A549 (cell line): ENCODE data around the gene CARD14. TPM values are rescaled to one million over a fixed set of nuclear protein-coding genes. Genes with fewer than 3 reads are reported as not detected.

Experiments used
- ATAC-seq, 2 experiments: fragments of 200-7000 bp in 1 of 2; fragments of >200 bp in 1 of 2; cut with Nextera tagmentation in 1 of 2; cut with Tn5 transposase in 1 of 2; 3 replicates each; pipeline versions ENCODE4 v1.8.0 to v1.9.1; 2018 to 2020; ENCODE audit warnings: mild to moderate bottlenecking in 1 of 2, moderate library complexity in 1 of 2
- CTCF ChIA-PET: fragments of 300-600 bp; sonication (Branson Sonifier 250); formaldehyde crosslinking; extraction: SDS; loops from one replicate; lab custom pipeline; 2021; ENCODE audit warnings: antibody characterized with exemption, inconsistent platforms; lab: Yijun Ruan, JAX
- POLR2A ChIA-PET: fragments of 350-600 bp; formaldehyde crosslinking; extraction: SDS; loops from one replicate; lab custom pipeline; 2021; ENCODE audit warnings: antibody characterized with exemption, inconsistent platforms; lab: Yijun Ruan, JAX
- DNase-seq, 2 experiments: peaks; one replicate each; pipeline versions ENCODE4 v3.0.0 to v3.0.0-alpha.2; 2011 to 2016; ENCODE audit warnings: low read depth in 1 of 2, low spot score in 1 of 2
- FAIRE-seq: peaks from 2 replicates; lab custom pipeline; 2011; peaks lifted over from hg19 to GRCh38; lab: Jason Lieb, UNC
- H3K27ac ChIP-seq, 2 experiments: fragments of >200 bp; sonication (Bioruptor Twin); formaldehyde crosslinking; 3 replicates each; pipeline ENCODE4 v1.5.1; 2016 to 2017
- H3K4me1 ChIP-seq: fragments of >200 bp; sonication (Bioruptor Twin); formaldehyde crosslinking; 3 replicates; pipeline ENCODE4 v1.6.1; 2016
- H3K4me2 ChIP-seq: fragments of >200 bp; sonication (Bioruptor Twin); formaldehyde crosslinking; 3 replicates; pipeline ENCODE4 v1.6.1; 2016
- H3K4me3 ChIP-seq: fragments of >200 bp; sonication (Bioruptor Twin); formaldehyde crosslinking; 3 replicates; pipeline ENCODE4 v1.5.1; 2016
- H3K9me3 ChIP-seq: fragments of >200 bp; sonication (Bioruptor Twin); formaldehyde crosslinking; 3 replicates; pipeline ENCODE4 v1.6.1; 2016
- BCL3 ChIP-seq: fragments of >200 bp; sonication (Bioruptor Twin); formaldehyde crosslinking; IDR thresholded peaks from 3 replicates; pipeline ENCODE4 v1.6.1; 2016
- CBX2 ChIP-seq: fragments of 200-600 bp; sonication (generic); IDR thresholded peaks from 2 replicates; pipeline ENCODE4 v1.6.1; 2016; ENCODE audit warnings: low read depth, mild to moderate bottlenecking, borderline replicate concordance
- CHD2 ChIP-seq: fragments of 150-350 bp; IDR thresholded peaks from 2 replicates; pipeline ENCODE4 v1.6.1; 2014; ENCODE audit warnings: low read length; ENCODE audit not compliant: partially characterized antibody
- EHMT2 ChIP-seq: fragments of 200-600 bp; sonication (generic); IDR thresholded peaks from 2 replicates; pipeline ENCODE4 v1.6.1; 2016; ENCODE audit warnings: antibody characterized with exemption, low read depth, mild to moderate bottlenecking, moderate library complexity
- EP300 ChIP-seq, 2 experiments: fragments of >200 bp; sonication (Bioruptor Twin); formaldehyde crosslinking; IDR thresholded peaks; 2 replicates in 1 of 2; 3 replicates in 1 of 2; pipeline ENCODE4 v1.6.1; 2016 to 2017
- ESRRA ChIP-seq: fragments of 150-350 bp; IDR thresholded peaks from 2 replicates; pipeline ENCODE4 v1.6.1; 2014; ENCODE audit warnings: mild to moderate bottlenecking, low read length, borderline replicate concordance
- FOSB ChIP-seq: fragments of 250-450 bp; sonication (Bioruptor Pico); IDR thresholded peaks from 2 replicates; pipeline ENCODE4 v1.5.0; 2020; ENCODE audit warnings: mild to moderate bottlenecking, moderate library complexity
- GATA3 ChIP-seq: IDR thresholded peaks from 2 replicates; pipeline ENCODE4 v1.6.1; 2012; ENCODE audit warnings: borderline replicate concordance
- HEYL ChIP-seq: fragments of 250-450 bp; sonication (Bioruptor Pico); IDR thresholded peaks from 2 replicates; pipeline ENCODE4 v1.8.0; 2021; ENCODE audit warnings: mild to moderate bottlenecking, moderate library complexity
- HOXB13 ChIP-seq: fragments of 250-450 bp; sonication (Bioruptor Pico); IDR thresholded peaks from 2 replicates; pipeline ENCODE4 v1.5.0; 2020; ENCODE audit warnings: low read depth, mild to moderate bottlenecking, moderate library complexity
- JUNB ChIP-seq: fragments of >200 bp; sonication (Bioruptor Twin); formaldehyde crosslinking; IDR thresholded peaks from 2 replicates; pipeline ENCODE4 v1.6.1; 2016
- MAFK ChIP-seq: fragments of 450-650 bp; IDR thresholded peaks from 2 replicates; pipeline ENCODE4 v1.6.1; 2014; ENCODE audit not compliant: partially characterized antibody
- MAZ ChIP-seq: fragments of 150-350 bp; IDR thresholded peaks from 2 replicates; pipeline ENCODE4 v1.6.1; 2014; ENCODE audit warnings: antibody characterized with exemption, low read depth, low read length, borderline replicate concordance
- PHF8 ChIP-seq: fragments of 200-600 bp; sonication (generic); IDR thresholded peaks from 2 replicates; pipeline ENCODE4 v1.6.1; 2016; ENCODE audit warnings: low read depth, mild to moderate bottlenecking, antibody characterized with exemption, moderate library complexity, borderline replicate concordance
- POLR2A ChIP-seq: IDR thresholded peaks from 2 replicates; pipeline ENCODE4 v1.6.1; 2012; ENCODE audit warnings: mild to moderate bottlenecking, low read length
- POLR2AphosphoS2 ChIP-seq: conservative IDR thresholded peaks from 2 replicates; pipeline ENCODE4 v1.6.1; 2012; ENCODE audit warnings: low read length, improper control_type of control experiment, inconsistent platforms
- RAD21 ChIP-seq, 2 experiments: fragments of >200 bp in 1 of 2; sonication (Bioruptor Twin) in 1 of 2; formaldehyde crosslinking in 1 of 2; IDR thresholded peaks in 1 of 2; conservative IDR thresholded peaks in 1 of 2; 2 replicates in 1 of 2; 3 replicates in 1 of 2; pipeline ENCODE4 v1.6.1; 2012 to 2018; ENCODE audit warnings: inconsistent platforms in 1 of 2
- RARB ChIP-seq: fragments of 250-450 bp; sonication (Bioruptor Pico); IDR thresholded peaks from 2 replicates; pipeline ENCODE4 v1.8.0; 2021; ENCODE audit warnings: mild to moderate bottlenecking, moderate library complexity
- REST ChIP-seq: fragments of 200-600 bp; sonication (generic); IDR thresholded peaks from 2 replicates; pipeline ENCODE4 v1.6.1; 2016; ENCODE audit warnings: antibody characterized with exemption, mild to moderate bottlenecking, moderate library complexity
- RNF2 ChIP-seq: fragments of 200-600 bp; sonication (generic); IDR thresholded peaks from 2 replicates; pipeline ENCODE4 v1.6.1; 2016; ENCODE audit warnings: low read depth, mild to moderate bottlenecking, antibody characterized with exemption, moderate library complexity, borderline replicate concordance
- ZC3H11A ChIP-seq: fragments of 450-650 bp; IDR thresholded peaks from 2 replicates; pipeline ENCODE4 v1.6.1; 2014; ENCODE audit warnings: antibody characterized with exemption, mild to moderate bottlenecking
- ZSCAN20 ChIP-seq: fragments of 250-450 bp; sonication (Bioruptor Pico); IDR thresholded peaks from 2 replicates; pipeline ENCODE4 v1.8.0; 2022; ENCODE audit warnings: mild to moderate bottlenecking, moderate library complexity
- WGBS: methylation state at CpG from one replicate; pipeline ENCODE4 v1.1.6; 2017; ENCODE audit errors: missing lambda C conversion rate; 5-methylcytosine and 5-hydroxymethylcytosine counted together
- polyA plus RNA-seq, 4 experiments: library from polyadenylated mRNA; depleted of rRNA in 3 of 4; stranded (reverse); fragments of >200 nt; fragmentation: RNase III in 1 of 4; extraction: RNeasy Plus Mini Kit Qiagen cat#74134 plus additional on column Dnase treatment in 1 of 4; gene quantifications; 2 replicates in 3 of 4; 3 replicates in 1 of 4; pipeline ENCODE4 v1.2.3, GENCODE V29; 2011 to 2017

Gene CARD14
- polyA plus RNA-seq, 2 of the 4 experiments (the other 2 are of a cell fraction), result 0.17 to 0.18 TPM

- no peak for TF ChIP-seq GATA3
- TF ChIP-seq BCL3, result no peak
- no peak for TF ChIP-seq MAZ
- no peak for TF ChIP-seq RAD21 (conservative IDR thresholded peaks at IDR 0.05 in 1 of 2, IDR thresholded peaks at IDR 0.05 in 1 of 2)
- TF ChIP-seq MAFK, result peak; percentile 90
- Histone ChIP-seq H3K9me3 (no peaks in the 10 kb centered on the region), H3K4me2 (no peak overlapping the region), H3K27ac (no peak overlapping the region), H3K4me1 (peaks cover 19% of the 10 kb centered on the region), H3K4me3 (no peak overlapping the region)
- no peak for ATAC-seq
- ChIA-PET POLR2A (no interaction called here), CTCF (interaction anchor here (0.8 to 3.4 kb wide), 6 partner anchors 8 to 133 kb away, joined by 3 to 21 read pairs (median 6); partner anchors contain the start of gene GAA)
- FAIRE-seq, result no peak
- DNase-seq, result no peak
- WGBS, result 95% methylated on average over 7 of the region's 7 CpGs
Observed at GRCh38 chr17:80141463-80142165, 28.2 kb upstream of the CARD14 start.

GRCh38 chr17:80142929-80143328 lies 26.9 kb upstream of the CARD14 start:
- POLR2A ChIA-PET, result interaction anchor here (0.9 kb wide), 1 partner anchor 11 kb away, joined by 5 read pairs; no protein-coding TSS in a partner anchor
- DNase-seq (no peak), FAIRE-seq (no peak), ATAC-seq (no peak)
- Histone ChIP-seq H3K4me1 (peaks cover 19% of the 10 kb centered on the region), H3K27ac (no peak overlapping the region), H3K9me3 (no peaks in the 10 kb centered on the region), H3K4me2 (no peak overlapping the region), H3K4me3 (no peak overlapping the region)
- TF ChIP-seq ZSCAN20 (CRISPR knock-in tag) (no peak), MAFK (peak; percentile 61)
- CTCF ChIA-PET, result interaction anchor here (0.6 to 3.4 kb wide), 15 partner anchors 9 to 354 kb away, joined by 3 to 21 read pairs (median 4); partner anchors contain the start of gene GAA
- 91% methylated on average over 6 of the region's 6 CpGs for WGBS

- CTCF ChIA-PET, result interaction anchor here (0.6 to 2.3 kb wide), 10 partner anchors 18 to 742 kb away, joined by 3 to 15 read pairs (median 4); partner anchors contain the start of gene GAA
- Histone ChIP-seq H3K27ac (peak overlapping the region; percentile 92 to 95), H3K4me2 (peak overlapping the region; percentile 94), H3K4me3 (peak overlapping the region; percentile 65), H3K4me1 (peaks cover 26% of the 10 kb centered on the region), H3K9me3 (no peaks in the 10 kb centered on the region)
- POLR2A ChIA-PET, result interaction anchor here (0.6 to 2.6 kb wide), 7 partner anchors 18 to 269 kb away, joined by 3 to 21 read pairs (median 3); partner anchors contain the start of genes GAA, SGSH and SLC26A11
- WGBS, result 54% methylated on average over 10 of the region's 10 CpGs
- TF ChIP-seq POLR2AphosphoS2 (no peak), ZC3H11A (no peak), PHF8 (no peak), CBX2 (no peak), ESRRA (no peak), HOXB13 (CRISPR knock-in tag) (no peak), ZSCAN20 (CRISPR knock-in tag) (no peak), CHD2 (no peak), EHMT2 (no peak), FOSB (no peak), EP300 (IDR thresholded peaks at IDR 0.05) (no peak), RNF2 (no peak), RARB (CRISPR knock-in tag) (no peak), HEYL (CRISPR knock-in tag) (no peak), REST (no peak), MAZ (no peak), POLR2A (no peak), JUNB (no peak)
- DNase-seq (no peak), FAIRE-seq (no peak), ATAC-seq (no peak)
Observed at GRCh38 chr17:80145076-80146075, 24.5 kb upstream of the CARD14 start.
